Smooth muscle cell (in vitro differentiated cells): Measurements from ENCODE around the gene BCAR3. TPM values are rescaled to one million over a fixed set of nuclear protein-coding genes. Genes with fewer than 3 reads are reported as not detected.

Experiments
- DNase-seq: peaks from one replicate; lab custom pipeline; 2025; ENCODE audit not compliant: unreplicated experiment; lab: John Stamatoyannopoulos, UW
- H2AFZ ChIP-seq: fragments of 200-600 bp; sonication (generic); 2 replicates; pipeline ENCODE4 v1.6.0; 2016; ENCODE audit warnings: antibody characterized with exemption, low read depth, mild to moderate bottlenecking
- H3F3A ChIP-seq: fragments of 200-600 bp; sonication (generic); 2 replicates; pipeline ENCODE4 v1.6.0; 2017; ENCODE audit warnings: antibody characterized with exemption, low read depth
- H3K27ac ChIP-seq: fragments of 200-600 bp; sonication (generic); 2 replicates; pipeline ENCODE4 v1.5.1; 2016; ENCODE audit warnings: low read depth, mild to moderate bottlenecking
- H3K27me3 ChIP-seq: fragments of 200-600 bp; sonication (generic); 2 replicates; pipeline ENCODE4 v1.6.1; 2016; ENCODE audit warnings: low read depth, mild to moderate bottlenecking
- H3K36me3 ChIP-seq: fragments of 200-600 bp; sonication (generic); 2 replicates; pipeline ENCODE4 v1.5.1; 2016; ENCODE audit warnings: low read depth
- H3K4me1 ChIP-seq: fragments of 200-600 bp; sonication (generic); 2 replicates; pipeline ENCODE4 v1.5.1; 2016; ENCODE audit warnings: low read depth
- H3K4me2 ChIP-seq: fragments of 200-600 bp; sonication (generic); 2 replicates; pipeline ENCODE4 v1.6.0; 2016; ENCODE audit warnings: mild to moderate bottlenecking
- H3K4me3 ChIP-seq: fragments of 200-600 bp; sonication (generic); 2 replicates; pipeline ENCODE4 v1.5.1; 2016; ENCODE audit warnings: mild to moderate bottlenecking
- H3K79me2 ChIP-seq: fragments of 200-600 bp; sonication (generic); 2 replicates; pipeline ENCODE4 v1.6.0; 2016; ENCODE audit warnings: low read depth, mild to moderate bottlenecking
- H3K9ac ChIP-seq: fragments of 200-600 bp; sonication (generic); 2 replicates; pipeline ENCODE4 v1.6.0; 2016; ENCODE audit warnings: low read depth
- H3K9me3 ChIP-seq: fragments of 200-600 bp; sonication (generic); replicated peaks from 2 replicates; pipeline ENCODE4 v1.5.1; 2016; ENCODE audit warnings: low read depth
- H4K20me1 ChIP-seq: fragments of 200-600 bp; sonication (generic); 2 replicates; pipeline ENCODE4 v1.6.0; 2016; ENCODE audit warnings: low read depth
- WGBS: methylation state at CpG from one replicate; pipeline ENCODE4 v1.1.7; 2016; ENCODE audit warnings: low lambda C conversion rate; 5-methylcytosine and 5-hydroxymethylcytosine counted together
- polyA plus RNA-seq: library from polyadenylated mRNA; unstranded; fragments of >200 nt; fragmentation: Nextera tagmentation; extraction: Ambion mirVana; gene quantifications from 2 replicates; pipeline ENCODE4 v1.2.1, GENCODE V29; 2016
- total RNA-seq: library from RNA; depleted of rRNA; stranded (reverse); fragments of >200 nt; gene quantifications from 2 replicates; pipeline ENCODE4 v1.2.3, GENCODE V29; 2014
- TF ChIP-seq, protein P1 (sequence below): fragments of 200-600 bp; sonication (generic); IDR thresholded peaks from 2 replicates; pipeline ENCODE4 v1.5.1; 2017; ENCODE audit warnings: borderline replicate concordance, mild to moderate bottlenecking, antibody characterized with exemption; ENCODE audit not compliant: insufficient read depth, poor library complexity, severe bottlenecking

The BCAR3 gene
- total and polyA plus RNA-seq, 2 experiments from 2014 or later = 21.4 to 24.9 TPM

DNA sequence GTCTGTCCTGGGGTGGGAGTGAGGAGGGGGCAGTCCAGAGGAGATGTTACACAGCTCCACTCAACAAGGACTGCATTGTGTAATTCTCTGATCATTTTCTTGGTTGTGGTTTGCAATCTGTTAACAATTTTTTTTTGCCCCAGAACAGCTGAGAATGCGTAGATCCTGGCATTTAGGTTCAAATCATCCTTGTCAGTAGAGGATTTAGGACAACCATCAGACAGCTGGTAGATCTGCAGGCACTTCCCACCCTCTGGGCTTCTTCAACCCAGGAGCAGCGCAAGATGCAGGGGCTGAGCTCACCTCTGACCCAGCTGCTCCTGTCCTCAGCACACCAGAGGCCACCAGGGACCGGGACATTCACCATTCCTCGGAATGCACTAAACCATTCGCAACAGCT, 13.5 kb downstream of the BCAR3 start:
- H3K27ac ChIP-seq = peak overlapping the region; percentile 99
- DNase-seq = no peak
- H3F3A ChIP-seq = peaks cover 71% of the 10 kb centered on the region
- H3K27me3 ChIP-seq = no peaks in the 10 kb centered on the region
- H3K79me2 ChIP-seq = peaks cover 78% of the 10 kb centered on the region
- H3K36me3 ChIP-seq = no peaks in the 10 kb centered on the region
- no peak overlapping the region for H2AFZ ChIP-seq
- WGBS = 32% methylated on average over 5 of the region's 5 CpGs
- TF ChIP-seq, protein P1, sequence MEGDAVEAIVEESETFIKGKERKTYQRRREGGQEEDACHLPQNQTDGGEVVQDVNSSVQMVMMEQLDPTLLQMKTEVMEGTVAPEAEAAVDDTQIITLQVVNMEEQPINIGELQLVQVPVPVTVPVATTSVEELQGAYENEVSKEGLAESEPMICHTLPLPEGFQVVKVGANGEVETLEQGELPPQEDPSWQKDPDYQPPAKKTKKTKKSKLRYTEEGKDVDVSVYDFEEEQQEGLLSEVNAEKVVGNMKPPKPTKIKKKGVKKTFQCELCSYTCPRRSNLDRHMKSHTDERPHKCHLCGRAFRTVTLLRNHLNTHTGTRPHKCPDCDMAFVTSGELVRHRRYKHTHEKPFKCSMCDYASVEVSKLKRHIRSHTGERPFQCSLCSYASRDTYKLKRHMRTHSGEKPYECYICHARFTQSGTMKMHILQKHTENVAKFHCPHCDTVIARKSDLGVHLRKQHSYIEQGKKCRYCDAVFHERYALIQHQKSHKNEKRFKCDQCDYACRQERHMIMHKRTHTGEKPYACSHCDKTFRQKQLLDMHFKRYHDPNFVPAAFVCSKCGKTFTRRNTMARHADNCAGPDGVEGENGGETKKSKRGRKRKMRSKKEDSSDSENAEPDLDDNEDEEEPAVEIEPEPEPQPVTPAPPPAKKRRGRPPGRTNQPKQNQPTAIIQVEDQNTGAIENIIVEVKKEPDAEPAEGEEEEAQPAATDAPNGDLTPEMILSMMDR = no peak
- H4K20me1 ChIP-seq = peaks cover 85% of the 10 kb centered on the region
- no peaks in the 10 kb centered on the region for H3K9me3 ChIP-seq
- H3K4me2 ChIP-seq = peak overlapping the region; percentile 53
- H3K4me3 ChIP-seq = no peak overlapping the region
- H3K4me1 ChIP-seq = peaks cover 41% of the 10 kb centered on the region
- no peak overlapping the region for H3K9ac ChIP-seq

DNA sequence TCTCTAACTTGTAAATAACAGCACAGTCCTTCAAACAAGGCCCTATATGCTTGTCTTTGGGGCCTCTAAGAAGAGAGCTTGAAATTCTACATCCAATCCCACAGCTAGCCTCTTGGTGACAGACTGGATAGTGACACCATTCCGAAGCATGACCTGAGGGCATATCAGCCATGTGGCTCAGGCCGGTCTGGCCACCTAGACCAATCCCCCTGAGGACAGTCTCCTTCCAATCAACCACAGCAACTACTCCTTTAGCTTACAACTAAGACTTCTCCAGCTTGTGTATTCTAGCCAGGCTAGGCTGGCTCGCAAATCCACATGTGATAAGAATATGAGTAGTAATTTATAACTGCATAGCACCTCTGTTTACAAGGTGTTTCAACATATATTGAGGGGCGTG, 14.0 kb downstream of the BCAR3 start:
- H3K4me1 ChIP-seq = peaks cover 46% of the 10 kb centered on the region
- H3K4me3 ChIP-seq = no peak overlapping the region
- WGBS = 33% methylated on average over 4 of the region's 4 CpGs
- H3K27me3 ChIP-seq = no peaks in the 10 kb centered on the region
- H3K36me3 ChIP-seq = no peaks in the 10 kb centered on the region
- no peaks in the 10 kb centered on the region for H3K9me3 ChIP-seq
- H4K20me1 ChIP-seq = peaks cover 86% of the 10 kb centered on the region
- no peak for DNase-seq
- peaks cover 71% of the 10 kb centered on the region for H3F3A ChIP-seq
- H3K79me2 ChIP-seq = peaks cover 74% of the 10 kb centered on the region
- H3K27ac ChIP-seq = peak overlapping the region; percentile 99
- H2AFZ ChIP-seq = no peak overlapping the region
- TF ChIP-seq, protein P1 = no peak
- peak overlapping the region; percentile 53 for H3K4me2 ChIP-seq
- H3K9ac ChIP-seq = no peak overlapping the region

DNA sequence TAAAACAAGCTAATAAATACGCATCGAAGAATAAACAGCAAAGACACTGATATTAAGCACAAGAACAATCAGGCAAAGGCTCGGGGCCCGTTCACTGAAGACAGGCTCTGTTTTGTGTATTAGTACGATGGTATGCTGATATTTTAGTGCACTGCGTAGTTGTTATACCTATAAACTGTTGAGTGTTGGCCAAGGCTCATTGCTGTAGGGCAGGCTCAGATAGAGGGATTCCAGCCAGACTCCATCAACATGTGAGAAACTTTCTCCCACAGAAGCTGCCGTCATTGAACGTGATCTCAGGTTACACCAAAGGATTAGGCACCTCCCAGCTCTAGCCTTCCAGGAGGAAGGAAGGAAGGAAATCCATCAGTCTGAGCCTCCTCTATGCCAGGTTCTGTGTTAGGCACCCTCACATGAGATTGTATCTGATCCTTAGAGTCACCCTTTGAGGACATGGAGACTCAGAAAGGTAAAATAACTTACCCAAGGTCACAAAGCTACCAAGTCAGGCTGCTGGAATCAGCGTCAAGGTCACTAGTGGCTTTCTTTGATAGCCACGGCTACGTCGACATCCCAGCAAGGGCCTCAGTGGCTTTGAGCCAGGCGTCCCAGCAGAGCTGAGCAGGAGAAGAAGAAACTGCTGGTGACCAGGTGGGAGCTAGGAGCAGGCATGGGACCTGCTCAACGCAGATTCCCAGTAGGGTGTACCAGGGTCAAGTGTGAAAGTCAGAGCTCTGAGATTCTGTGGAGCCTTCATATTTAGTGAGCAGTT, 14.8 kb downstream of the BCAR3 start:
- Histone ChIP-seq H3K27ac (peak overlapping the region; percentile 99), H3K9me3 (no peaks in the 10 kb centered on the region), H4K20me1 (peaks cover 79% of the 10 kb centered on the region), H3K36me3 (no peaks in the 10 kb centered on the region), H3K4me1 (peaks cover 54% of the 10 kb centered on the region), H3K4me3 (no peak overlapping the region), H3F3A (peaks cover 63% of the 10 kb centered on the region), H3K27me3 (no peaks in the 10 kb centered on the region), H3K9ac (no peak overlapping the region), H3K79me2 (peaks cover 65% of the 10 kb centered on the region), H2AFZ (no peak overlapping the region), H3K4me2 (peak overlapping the region; percentile 53)
- TF ChIP-seq, protein P1 = no peak
- 77% methylated on average over 14 of the region's 14 CpGs for WGBS
- DNase-seq = no peak

DNA sequence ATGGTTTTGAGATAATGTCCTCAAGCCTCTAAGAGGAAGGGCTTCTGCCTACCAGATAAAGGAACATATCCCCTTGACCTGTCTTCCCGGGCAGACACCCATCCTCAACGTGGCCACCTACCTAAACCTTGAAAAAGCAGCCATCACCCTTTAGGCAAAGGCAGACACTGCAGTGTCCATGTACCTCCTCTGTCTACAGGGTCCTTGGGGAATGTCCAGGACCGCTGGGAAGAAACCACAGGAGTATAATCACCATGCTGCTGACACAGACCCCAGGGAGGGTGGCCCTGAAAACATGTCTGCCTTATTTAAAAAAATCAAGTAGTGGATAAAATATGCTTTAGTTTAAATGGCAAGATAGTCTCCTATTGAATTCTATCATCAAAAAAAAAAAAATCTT, 16.6 kb downstream of the BCAR3 start:
- Histone ChIP-seq H3K9me3 (no peaks in the 10 kb centered on the region), H3K36me3 (no peaks in the 10 kb centered on the region), H3K4me3 (no peak overlapping the region), H3F3A (peaks cover 68% of the 10 kb centered on the region), H4K20me1 (peaks cover 80% of the 10 kb centered on the region), H3K27me3 (no peaks in the 10 kb centered on the region), H2AFZ (no peak overlapping the region), H3K27ac (peak overlapping the region; percentile 99), H3K9ac (peak overlapping the region; percentile 91), H3K4me2 (peak overlapping the region; percentile 75), H3K79me2 (peaks cover 58% of the 10 kb centered on the region), H3K4me1 (peaks cover 56% of the 10 kb centered on the region)
- DNase-seq = no peak
- TF ChIP-seq, protein P1 = no peak
- WGBS = 5% methylated on average over 3 of the region's 3 CpGs
